ENCODE measurements around the gene REXO1. TPM values are rescaled to one million over a fixed set of nuclear protein-coding genes. Genes with fewer than 3 reads are reported as not detected.

REXO1 gene
- total RNA-seq, 1 experiment from 2014 or later, result 52.2 TPM

GRCh38 chr19:1854542-1855039, 6.3 kb upstream of the REXO1 start:
- H3K4me2 ChIP-seq (ENCODE audit: low read length), result peak overlapping the region; percentile 83
- ChIA-PET RAD21 (ENCODE audit: low non-redundant PET in 1 of 2, low total read pairs in 2 of 2, uncharacterized antibody in 2 of 2, unreplicated experiment in 2 of 2) (interaction anchor here (0.7 kb wide), 2 partner anchors 10 to 467 kb away, joined by 3 to 5 read pairs; no protein-coding TSS in a partner anchor), POLR2A (no interaction called here), CTCF (interaction anchor here (1.4 kb wide), 1 partner anchor 10 kb away, joined by 3 read pairs; no protein-coding TSS in a partner anchor)
- no TSS peak for BruUV-seq (replicated peaks)
- H3K9me2 ChIP-seq (ENCODE audit: insufficient read depth), result no peaks in the 10 kb centered on the region
- peak overlapping the region; percentile 43; the same call in 1 of the 2 replicates for H3K9ac ChIP-seq (ENCODE audit: low read length)
- intact Hi-C loops (cut with micrococcal nuclease), result no loop called here
- H2AFZ ChIP-seq (ENCODE audit: low read depth, low read length, poor library complexity, severe bottlenecking), result no peak overlapping the region
- DNase-seq (ENCODE audit: low read depth, low spot score), result no peak
- H3K27ac ChIP-seq (ENCODE audit: low read depth, low read length), result peak overlapping the region; percentile 88
- H3K4me1 ChIP-seq (ENCODE audit: control insufficient read depth in 1 of 2, insufficient read depth in 2 of 2, low read length in 2 of 2), result peaks cover 66 to 79% of the 10 kb centered on the region in 2 experiments
- no peaks in the 10 kb centered on the region for H3K9me3 ChIP-seq (ENCODE audit: control insufficient read depth in 1 of 2, insufficient read depth in 1 of 2, low read depth in 1 of 2, low read length in 2 of 2)
- peaks cover 7% of the 10 kb centered on the region; the same call in 1 of the 2 replicates for H4K20me1 ChIP-seq (ENCODE audit: insufficient read depth)
- peak overlapping the region in 1 of 2 experiments; percentile 43; a peak in 2 of 4 replicates for H3K4me3 ChIP-seq (replicated peaks in 1 of 2; ENCODE audit: low read depth in 1 of 2, low read length in 2 of 2)
- ATAC-seq, result no peak
- TF ChIP-seq EZH2phosphoT487 (IDR thresholded peaks at IDR 0.05; ENCODE audit: borderline replicate concordance) (no peak), CBX3 (IDR thresholded peaks at IDR 0.05; ENCODE audit: low read depth) (no peak), JUND (IDR thresholded peaks at IDR 0.05) (no peak), POLR2AphosphoS5 (IDR thresholded peaks at IDR 0.05; ENCODE audit: low read depth, low read length) (no peak), EGR1 (IDR thresholded peaks at IDR 0.05; ENCODE audit: low read depth) (no peak), SRF (IDR thresholded peaks at IDR 0.05; ENCODE audit: low read depth) (no peak), SP1 (IDR thresholded peaks at IDR 0.05; ENCODE audit: low read depth) (no peak), FOSL1 (IDR thresholded peaks at IDR 0.05; ENCODE audit: low read depth) (no peak), MAX (IDR thresholded peaks at IDR 0.05) (no peak), CTCF (IDR thresholded peaks at IDR 0.05 in 2 of 3, conservative IDR thresholded peaks at IDR 0.05 in 1 of 3; ENCODE audit: borderline replicate concordance in 1 of 3, insufficient read depth in 1 of 3, low read depth in 2 of 3, low read length in 2 of 3) (no peak; a peak in 1 of 6 replicates), ZFX (IDR thresholded peaks at IDR 0.05) (no peak), ZBTB33 (IDR thresholded peaks at IDR 0.05; ENCODE audit: extremely low read depth, insufficient replicate concordance, low read length) (no peak)
- no peaks in the 10 kb centered on the region for H3K27me3 ChIP-seq (ENCODE audit: insufficient read depth, low read length)
- peaks cover 85% of the 10 kb centered on the region for H3K79me2 ChIP-seq (ENCODE audit: insufficient read depth, low read length)
- H3K36me3 ChIP-seq (ENCODE audit: control insufficient read depth in 1 of 2, insufficient read depth in 2 of 2, low read length in 2 of 2), result peaks cover 0 to 7% of the 10 kb centered on the region in 2 experiments; a peak in 1 of 4 replicates
